ENCODE data around the gene FAM120A.
"Not testable (repeated sequence)": the region's sequence is repeated elsewhere in the genome, so short reads cannot be mapped to it uniquely, and the experiment has no call there.

The FAM120A gene, protein sequence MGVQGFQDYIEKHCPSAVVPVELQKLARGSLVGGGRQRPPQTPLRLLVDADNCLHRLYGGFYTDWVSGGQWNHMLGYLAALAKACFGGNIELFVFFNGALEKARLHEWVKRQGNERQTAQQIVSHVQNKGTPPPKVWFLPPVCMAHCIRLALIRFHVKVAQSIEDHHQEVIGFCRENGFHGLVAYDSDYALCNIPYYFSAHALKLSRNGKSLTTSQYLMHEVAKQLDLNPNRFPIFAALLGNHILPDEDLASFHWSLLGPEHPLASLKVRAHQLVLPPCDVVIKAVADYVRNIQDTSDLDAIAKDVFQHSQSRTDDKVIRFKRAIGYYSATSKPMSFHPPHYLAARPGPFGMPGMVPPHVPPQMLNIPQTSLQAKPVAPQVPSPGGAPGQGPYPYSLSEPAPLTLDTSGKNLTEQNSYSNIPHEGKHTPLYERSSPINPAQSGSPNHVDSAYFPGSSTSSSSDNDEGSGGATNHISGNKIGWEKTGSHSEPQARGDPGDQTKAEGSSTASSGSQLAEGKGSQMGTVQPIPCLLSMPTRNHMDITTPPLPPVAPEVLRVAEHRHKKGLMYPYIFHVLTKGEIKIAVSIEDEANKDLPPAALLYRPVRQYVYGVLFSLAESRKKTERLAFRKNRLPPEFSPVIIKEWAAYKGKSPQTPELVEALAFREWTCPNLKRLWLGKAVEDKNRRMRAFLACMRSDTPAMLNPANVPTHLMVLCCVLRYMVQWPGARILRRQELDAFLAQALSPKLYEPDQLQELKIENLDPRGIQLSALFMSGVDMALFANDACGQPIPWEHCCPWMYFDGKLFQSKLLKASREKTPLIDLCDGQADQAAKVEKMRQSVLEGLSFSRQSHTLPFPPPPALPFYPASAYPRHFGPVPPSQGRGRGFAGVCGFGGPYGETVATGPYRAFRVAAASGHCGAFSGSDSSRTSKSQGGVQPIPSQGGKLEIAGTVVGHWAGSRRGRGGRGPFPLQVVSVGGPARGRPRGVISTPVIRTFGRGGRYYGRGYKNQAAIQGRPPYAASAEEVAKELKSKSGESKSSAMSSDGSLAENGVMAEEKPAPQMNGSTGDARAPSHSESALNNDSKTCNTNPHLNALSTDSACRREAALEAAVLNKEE

DNA sequence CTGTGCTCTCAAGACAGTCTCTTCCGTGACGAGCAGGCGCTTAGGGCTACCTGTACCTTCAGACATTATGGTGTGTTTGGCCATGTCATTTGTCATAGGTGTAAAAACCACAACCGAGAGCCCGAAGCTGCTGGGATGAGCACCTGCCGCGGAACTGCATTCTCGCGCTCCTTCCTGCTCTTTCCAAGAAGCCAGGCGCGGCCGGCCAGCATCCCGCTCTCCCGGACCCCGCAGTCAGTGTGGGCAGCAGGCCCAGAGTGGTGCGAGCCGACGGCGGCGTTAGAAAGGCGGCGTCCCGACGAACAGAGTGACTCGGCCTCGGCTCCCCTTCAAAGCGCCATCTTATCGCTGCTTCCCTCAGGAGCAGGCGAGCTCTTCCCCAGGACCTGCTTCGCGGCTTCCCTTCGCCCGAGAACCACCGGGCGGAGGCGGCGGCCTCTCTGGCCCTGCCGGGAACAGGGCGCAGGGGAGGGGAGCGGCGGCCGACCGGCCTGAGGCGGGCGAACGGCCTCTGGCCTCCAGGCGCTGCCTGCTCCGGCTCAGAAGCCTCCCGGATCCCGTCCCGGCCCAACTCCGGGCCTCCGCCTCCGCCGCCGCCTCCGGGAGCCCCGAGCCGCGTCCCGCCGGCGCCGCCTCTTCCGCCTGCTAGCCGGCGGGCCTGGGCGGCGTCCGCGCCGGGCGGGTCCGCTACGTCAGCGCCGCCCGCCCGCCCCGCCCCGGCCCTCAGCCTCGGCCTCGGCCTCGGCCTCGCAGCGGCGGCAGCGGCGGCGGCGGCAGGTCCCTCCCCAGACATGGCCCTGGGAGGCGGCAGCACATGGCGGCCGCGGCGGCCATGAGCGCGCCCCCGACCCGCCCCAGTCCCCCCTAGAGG is at the start of gene FAM120A:
Gene FAM120A (plus strand): TSS at position 741 of the 871 bp plus-strand sequence. CDS start 231 bp downstream, outside the sequence.
- peak; percentile 42 to 66 for DNase-seq

DNA sequence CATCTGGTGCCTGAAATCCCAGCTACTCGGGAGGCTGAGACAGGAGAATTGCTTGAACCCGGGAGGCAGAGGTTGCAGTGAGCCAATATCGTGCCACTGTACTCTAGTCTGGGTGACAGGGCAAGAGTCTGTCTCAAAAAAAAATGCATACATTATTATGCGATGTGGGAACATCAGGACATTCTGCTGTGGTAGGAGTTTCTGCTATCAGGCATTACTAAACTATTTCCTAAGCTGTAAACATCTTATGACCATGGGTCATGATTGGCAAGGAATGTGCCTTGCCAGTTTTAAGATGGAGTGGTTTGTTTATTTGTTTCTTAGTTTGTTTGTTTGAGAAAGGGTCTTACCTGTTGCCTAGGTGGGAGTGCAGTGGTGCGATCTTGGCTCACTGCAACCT is 45.1 kb upstream of the FAM120A start:
- DNase-seq = no peak

DNA sequence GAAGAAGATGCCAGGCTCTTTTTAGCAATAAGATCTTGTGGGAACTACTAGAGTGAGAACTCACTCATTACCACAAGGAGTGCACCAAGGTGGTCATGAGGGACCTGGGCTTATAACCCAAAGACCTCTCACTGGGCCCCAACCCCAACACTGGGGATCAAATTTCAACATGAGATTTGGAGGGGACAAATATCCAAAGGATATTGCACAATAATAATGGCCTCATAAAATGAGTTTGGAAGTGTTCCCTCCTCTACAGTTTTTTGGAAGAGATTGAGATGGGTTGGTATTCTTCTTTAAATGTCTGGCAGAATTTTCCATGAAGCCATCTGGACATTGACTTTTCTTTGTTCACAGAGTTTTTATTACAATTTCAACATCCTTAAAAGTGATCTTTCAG is 38.0 kb upstream of the FAM120A start:
- no peak for DNase-seq

DNA sequence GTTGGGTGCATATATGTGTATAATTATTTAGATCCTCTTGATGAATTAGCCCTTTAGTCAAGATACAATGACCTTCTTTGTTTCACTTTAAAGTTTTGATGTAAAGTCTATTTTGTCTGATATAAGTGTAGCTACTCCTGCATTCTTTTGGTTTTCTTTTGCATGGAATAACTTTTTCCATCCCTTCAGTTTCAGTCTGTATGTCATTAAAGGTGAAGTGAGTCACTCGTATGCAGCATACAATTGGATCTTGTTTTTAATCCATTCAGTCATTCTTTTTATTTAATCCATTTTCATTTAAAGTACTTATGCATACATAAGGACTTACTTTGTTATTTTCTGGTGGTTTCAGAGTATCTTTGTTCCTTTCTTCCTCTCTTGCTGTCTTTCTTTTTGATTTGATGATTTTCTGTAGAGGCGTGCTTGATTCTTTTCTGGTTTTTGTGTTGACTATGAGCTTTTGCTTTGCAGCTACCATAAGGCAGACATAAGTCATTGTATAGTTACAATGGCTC is 36.3 kb upstream of the FAM120A start:
- no peak for DNase-seq

DNA sequence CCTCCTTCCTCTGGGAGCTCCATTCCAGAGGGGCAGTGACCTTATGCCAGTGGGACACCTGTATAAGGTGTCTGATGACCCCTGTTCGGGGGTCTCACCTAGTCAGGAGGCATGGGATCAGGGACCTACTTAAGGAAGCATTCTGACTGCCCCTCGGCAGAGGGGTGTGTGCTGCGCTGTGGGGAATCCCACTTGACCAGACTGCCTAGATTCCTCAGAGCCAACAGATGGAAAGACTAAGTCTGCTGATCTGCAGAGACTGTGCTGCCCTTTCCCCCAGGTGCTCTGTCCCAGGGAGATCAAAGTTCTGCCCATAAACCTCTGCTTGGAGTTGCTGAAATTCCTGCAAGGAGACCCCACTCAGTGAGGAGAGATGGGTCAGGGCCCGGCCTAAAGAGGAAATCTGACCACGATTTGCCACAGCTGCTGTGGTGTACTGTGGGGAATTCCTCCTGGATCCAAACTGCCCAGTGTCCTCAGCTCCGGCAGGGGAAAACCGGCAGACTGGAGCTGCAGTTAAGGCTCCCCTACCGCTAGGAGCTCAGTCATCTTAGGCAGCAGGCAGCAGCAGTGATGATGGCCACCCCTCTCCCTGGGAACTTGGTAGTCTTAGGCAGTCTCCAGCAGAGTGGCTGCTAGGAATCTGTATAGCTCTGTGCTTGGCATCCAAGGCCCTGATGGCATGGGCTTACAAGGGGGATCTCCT is 34.8 kb upstream of the FAM120A start:
- DNase-seq = no peak

DNA sequence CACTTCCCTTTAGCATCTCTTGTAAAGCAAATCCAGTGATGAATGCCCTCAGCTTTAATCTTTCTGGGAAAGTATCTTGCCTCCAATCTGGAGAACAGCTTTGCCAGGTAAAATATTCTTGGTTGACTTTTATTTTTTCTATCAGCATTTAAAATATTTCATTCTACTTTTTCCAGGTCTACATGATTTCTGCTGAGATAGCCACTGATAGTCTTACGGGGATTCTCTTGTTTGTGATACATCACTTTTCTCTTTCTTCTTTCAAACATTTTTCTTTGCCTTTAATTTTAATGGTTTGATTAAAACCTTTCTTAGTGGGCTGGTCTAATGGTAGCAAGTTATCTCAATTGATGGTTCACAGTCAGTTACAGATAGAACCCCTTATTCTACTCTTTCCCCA is 33.9 kb upstream of the FAM120A start:
- DNase-seq = no peak

DNA sequence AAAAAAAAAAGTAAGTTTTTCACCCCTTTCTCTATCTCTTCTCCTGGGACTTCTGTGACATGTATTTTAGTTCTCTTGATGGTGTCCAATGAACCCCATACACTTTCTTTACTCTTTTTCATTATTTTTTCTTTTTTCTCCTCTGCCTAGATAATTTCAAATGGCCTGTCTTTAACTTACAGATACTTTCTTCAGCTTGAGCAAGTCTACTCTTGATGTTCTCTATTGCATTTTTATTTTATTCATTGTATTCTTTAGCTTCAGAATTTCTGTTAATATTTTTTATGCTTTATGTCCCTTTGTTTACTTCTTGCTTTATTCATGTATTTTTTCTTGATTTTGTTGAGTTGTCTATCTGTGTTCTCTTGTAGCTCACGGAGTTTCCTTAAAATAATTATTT is 32.5 kb upstream of the FAM120A start:
- DNase-seq = no peak

DNA sequence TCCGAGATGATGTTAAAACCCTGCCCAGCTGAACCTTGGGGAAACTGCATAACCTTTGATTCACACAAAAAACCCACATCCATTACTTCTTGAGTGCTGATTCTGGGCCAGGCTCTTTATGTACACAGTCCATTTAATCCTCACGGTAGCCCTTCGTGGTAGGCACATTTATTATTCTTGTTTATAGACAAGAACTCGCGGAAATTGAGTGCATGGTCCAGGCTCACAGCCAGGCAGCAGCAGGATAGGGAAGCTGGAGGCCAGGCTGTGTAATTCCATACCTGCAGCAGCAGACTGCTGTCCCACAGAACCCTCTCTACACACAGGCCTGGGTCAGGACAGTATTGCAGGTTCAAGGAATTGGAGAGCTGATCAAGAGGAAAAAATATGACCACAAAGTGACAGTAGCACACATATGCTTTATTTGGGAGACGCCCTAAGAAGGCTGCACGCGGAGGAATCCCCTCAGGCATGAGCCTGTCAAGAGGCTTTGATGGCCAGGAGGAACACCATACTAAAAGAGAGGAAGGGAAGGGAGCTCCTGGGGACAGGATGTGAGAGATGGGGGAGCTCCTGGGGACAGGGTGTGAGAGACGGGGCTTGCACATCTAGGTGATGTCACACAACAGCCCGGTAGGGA is 28.4 kb upstream of the FAM120A start:
- no peak for DNase-seq

DNA sequence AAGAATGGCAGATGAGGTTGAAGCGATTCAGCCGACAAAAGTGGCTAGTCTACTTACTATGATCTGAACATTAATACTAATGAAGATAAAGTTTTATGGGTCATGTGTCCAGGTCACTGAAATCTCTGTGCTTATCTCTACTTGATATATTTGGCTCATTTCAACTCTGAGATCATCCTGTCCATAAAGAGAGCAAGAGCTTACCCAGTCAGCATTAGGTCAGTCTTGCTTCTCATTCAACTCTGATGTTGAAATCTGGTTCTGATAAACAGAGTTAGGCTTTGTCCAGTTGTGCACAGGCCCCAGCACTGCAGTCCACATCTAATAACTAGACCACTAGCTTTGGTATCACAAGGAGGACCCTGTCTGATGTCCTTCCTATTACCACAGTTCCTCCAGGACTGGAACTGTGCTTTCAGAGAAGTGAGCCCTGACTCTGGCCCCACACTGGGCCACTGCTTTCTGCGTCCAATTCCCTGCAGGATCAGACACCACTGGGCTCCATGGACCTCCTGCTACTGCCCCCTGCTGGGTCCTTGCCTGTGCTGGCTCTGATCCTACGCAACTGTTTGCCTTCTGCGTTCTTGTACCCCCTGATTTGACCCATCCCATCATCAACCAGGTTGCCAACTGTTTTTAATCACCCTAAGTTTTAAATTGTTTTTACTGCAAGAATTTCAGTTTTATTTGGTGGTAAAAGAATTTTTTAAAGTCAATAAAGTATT is 23.7 kb upstream of the FAM120A start:
- no peak for DNase-seq

DNA sequence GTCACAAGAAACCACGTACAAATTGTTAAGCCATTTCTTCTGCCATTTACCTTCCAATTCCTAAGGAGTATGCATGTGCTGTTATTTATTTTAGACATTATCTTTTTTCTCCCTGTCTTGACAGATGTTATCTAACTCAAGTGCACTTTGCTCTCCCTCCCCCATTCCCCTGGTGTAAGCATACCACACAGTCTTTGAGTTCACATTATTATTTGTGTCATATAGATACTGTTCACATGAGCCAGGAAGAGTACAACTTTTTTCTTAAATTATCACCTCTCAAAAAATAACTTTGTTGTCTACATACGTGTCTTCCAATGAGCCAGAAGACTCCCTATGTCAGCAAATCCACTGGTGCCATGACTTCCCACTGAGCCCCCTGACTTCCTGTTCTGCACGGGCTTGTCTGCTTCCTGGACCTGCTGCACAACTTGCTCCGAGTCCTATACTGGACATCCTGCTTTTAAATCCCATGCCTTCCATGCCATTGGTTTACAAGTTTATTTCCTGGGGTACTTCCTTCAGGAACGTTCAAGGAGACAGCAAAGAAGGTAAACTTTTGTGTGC is 19.9 kb upstream of the FAM120A start:
- no peak for DNase-seq

DNA sequence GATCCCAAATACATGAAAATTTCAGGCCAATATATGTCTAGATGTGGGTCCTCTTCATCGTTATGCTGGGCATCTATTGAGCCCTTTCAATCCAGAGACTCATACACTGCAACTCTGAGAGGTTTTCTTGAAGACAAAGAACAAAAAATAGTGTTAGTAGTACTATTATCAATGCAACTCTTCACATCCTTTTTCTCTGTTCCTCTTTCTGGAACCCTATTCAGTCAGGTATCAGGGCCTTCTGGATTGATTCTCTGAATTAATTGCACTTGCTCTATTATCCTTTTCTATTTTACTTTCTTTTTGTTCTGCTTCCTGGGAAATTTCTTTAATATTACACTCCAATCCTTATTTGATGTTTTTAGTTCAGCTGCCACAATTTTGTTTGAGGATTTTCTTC is 18.5 kb upstream of the FAM120A start:
- no peak for DNase-seq

DNA sequence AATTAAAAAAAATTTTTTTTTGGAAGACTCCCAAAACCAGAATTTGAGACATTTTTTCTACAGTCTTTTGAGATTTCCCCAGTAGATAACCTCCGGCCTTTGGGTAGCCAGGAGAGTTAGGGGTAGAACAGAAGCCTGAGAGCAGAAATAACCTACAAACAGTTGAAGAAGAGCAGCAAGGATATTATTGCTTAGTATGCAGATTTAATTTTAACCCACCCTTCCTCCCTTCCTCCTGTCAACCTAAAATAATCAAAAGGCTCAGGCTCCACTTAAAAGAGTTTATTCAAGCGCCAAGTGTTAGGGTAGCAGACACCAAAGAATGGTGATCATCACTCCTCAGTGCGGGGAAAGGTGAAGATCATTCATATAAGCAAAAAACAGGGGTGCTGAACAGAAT is 17.4 kb upstream of the FAM120A start:
- DNase-seq = no peak

DNA sequence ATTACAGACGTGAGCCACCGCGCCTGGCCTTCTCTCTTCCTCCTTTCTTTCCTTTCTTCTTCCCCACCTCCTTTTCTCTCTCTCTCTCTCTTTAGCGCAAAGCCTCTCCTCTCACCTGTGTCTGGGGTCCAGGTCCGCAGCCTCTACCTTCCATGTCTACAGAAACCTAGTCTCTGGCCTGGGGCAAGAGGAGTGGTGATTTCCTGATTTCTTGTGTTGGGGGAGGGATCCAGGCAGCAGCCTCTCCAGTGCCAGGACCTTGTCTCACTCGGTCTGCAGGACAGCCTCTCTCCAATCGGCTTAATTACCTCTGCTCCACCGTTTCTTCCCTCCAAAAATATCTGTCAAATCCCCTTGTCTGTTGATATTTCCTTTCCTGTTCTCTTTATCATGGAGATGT is 16.1 kb upstream of the FAM120A start:
- no peak for DNase-seq

DNA sequence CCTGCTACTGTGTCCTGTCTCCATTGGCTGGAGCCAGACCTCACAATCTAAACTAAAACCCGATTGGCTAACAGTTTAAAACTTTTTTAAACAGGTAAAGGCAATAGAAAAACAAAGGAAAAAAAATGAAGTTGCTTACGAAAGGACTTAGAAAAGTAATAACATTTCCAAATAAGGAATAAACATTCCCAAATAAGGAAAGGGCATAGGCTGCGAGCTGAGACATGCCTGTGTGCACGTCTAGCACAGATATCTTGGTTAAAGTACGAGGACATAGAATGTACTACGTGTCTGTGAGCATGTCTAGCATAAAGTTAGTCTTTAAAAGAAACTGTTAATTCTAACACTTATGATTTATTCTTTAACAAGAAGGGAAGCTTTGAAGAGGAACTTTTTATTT is 15.3 kb upstream of the FAM120A start:
- DNase-seq = no peak

DNA sequence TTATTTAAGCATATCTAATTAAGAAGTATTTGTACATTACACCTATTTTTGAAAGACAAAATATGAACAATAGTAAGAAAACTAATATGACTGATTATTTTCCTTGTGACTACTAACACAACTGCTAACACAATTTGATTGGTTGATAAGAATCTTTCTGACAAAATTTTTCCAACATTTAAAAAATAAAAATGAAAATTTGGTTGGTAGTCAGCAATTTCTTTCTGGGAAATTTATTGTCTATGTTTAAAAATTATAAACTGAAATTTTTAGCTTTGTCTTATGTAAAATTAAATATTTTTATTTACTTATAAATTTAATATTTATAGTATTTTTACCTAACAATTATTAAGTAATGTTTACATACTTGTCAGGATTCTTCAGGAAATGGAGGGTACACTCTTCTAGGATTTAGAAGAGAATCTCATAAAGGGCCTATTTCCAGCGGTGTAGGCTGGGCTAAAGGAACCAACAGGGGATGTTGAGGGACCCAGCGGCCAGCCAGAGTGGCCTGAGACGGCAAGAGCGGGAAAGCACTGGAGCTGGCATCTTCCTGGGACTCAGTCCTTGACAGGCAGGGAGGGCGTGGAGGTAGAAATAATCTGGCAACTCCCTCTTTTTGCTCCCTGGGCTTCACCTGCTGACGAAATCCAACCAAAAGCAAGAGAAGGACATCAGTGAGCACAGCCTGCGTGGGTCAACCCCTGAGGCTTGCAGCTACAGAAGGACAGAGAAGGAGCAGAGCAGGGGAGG is 14.7 kb upstream of the FAM120A start:
- no peak for DNase-seq

DNA sequence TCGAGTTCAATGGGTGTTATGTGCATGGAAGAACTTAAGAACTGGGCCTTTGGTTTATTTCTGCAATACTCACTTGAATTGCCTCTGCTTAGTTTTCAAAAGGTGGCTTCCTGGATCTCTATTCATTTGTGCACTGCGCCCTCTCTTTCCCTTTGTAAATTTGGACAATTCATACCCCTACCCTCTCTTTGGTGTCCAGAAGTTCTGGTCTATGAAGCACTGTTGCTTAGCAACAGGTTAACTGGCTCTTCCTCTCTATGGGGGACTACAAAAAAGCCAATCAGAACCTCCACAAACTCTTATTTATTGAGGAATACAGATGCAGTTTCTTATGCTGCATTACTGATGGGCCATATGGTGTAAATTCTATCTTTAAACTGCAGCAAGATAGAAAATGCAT is 13.5 kb upstream of the FAM120A start:
- DNase-seq = no peak

DNA sequence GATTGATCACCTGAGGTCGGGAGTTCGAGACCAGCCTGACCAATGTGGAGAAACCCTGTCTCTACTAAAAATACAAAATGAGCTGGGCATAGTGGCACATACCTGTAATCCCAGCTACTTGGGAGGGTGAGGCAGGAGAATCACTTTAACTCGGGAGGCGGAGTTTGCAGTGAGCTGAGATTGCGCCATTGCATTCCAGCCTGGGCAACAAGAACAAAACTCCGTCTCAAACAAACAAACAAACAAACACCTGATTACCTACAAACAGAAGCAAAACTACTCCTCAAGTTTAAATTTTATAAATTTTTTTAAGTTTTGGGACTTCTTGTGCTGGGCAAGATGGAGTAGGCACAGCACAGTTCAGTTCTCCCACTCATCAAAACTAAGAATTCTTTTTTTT is 12.2 kb upstream of the FAM120A start:
- DNase-seq = not testable (repeated sequence)

DNA sequence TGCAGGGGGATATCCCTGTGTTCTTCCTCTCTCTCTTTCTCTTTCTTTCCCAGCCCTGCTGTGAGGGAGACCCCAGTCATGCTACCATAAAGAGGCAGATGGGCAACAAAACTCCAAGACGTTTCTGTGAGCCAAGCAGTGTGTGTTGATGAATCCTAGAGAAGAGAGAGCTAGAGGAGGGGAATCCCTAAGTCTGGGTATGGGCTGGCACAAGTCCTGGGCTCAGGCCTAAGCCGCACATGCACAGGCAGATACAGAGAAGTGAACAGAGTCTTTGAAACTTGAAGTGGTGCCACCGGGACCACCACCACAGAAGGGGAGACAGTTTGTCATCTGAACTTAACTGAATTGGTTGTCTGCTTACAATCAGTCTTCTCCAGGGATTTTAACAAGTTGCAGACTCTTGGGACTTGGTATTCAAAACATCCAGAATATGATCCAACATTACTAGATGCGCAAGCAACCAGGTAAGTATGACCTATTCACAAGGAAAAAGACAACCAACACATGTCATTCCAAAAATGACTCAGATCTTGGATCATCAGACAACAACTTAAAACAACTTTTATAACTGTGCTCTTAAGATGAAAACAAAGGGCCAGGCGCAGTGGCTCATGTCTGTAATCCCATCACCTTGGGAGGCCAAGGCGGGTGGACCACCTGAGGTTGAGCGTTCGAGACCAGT is 10.4 kb upstream of the FAM120A start:
- DNase-seq = no peak

DNA sequence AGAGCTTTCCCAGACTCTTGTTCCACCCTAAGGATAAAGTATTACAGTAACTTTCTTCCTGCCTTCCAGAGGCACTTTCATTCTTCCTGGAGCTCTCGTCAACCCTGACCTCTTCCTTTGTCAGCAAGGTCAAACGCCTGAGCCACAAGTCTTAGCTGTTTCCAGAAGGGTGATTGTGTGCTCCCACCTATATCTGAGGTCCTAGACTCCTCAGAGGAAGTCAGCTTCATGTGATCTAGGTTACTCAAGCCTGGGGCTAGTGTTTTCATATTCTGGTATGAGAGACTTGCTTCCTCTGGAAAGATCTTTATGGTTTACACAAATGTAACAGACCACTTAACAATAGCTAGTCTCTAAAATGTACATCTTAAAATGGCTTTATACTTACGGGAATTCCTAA is 5.4 kb upstream of the FAM120A start:
- no peak for DNase-seq

Data from NCI-H446 (cell line).